IPS-18a (cell line): ENCODE results near the gene CUX1.
A peak's percentile ranks its signal among the peaks of the same experiment; 100 is the strongest.
"Not testable (repeated sequence)": the region's sequence is repeated elsewhere in the genome, so short reads cannot be mapped to it uniquely, and the experiment has no call there.

Experiments used
- H3K27ac ChIP-seq: one replicate; pipeline ENCODE4 v1.5.1; 2013; ENCODE audit warnings: low read length
- H3K27me3 ChIP-seq: one replicate; pipeline ENCODE4 v1.6.1; 2013; ENCODE audit warnings: mild to moderate bottlenecking, low read length; ENCODE audit not compliant: control insufficient read depth, insufficient read depth
- H3K36me3 ChIP-seq: one replicate; pipeline ENCODE4 v1.6.1; 2013; ENCODE audit warnings: low read depth, low read length; ENCODE audit not compliant: control insufficient read depth
- H3K4me1 ChIP-seq: one replicate; pipeline ENCODE4 v1.6.1; 2013; ENCODE audit warnings: low read depth, low read length; ENCODE audit not compliant: control insufficient read depth
- H3K4me3 ChIP-seq: one replicate; pipeline ENCODE4 v1.5.1; 2013; ENCODE audit warnings: low read length
- H3K9ac ChIP-seq: one replicate; pipeline ENCODE4 v1.6.1; 2013; ENCODE audit warnings: mild to moderate bottlenecking, low read length, moderate library complexity
- H3K9me3 ChIP-seq: one replicate; pipeline ENCODE4 v1.6.1; 2013; ENCODE audit warnings: low read depth, low read length; ENCODE audit not compliant: control insufficient read depth

Gene CUX1

GRCh38 chr7:102182016-102182415, 364.6 kb downstream of the CUX1 start:
- peaks cover 17% of the 10 kb centered on the region for H3K36me3 ChIP-seq
- H3K4me1 ChIP-seq, result no peaks in the 10 kb centered on the region
- no peaks in the 10 kb centered on the region for H3K27me3 ChIP-seq
- H3K9ac ChIP-seq, result no peak overlapping the region
- H3K4me3 ChIP-seq, result no peak overlapping the region
- H3K9me3 ChIP-seq, result no peaks in the 10 kb centered on the region
- no peak overlapping the region for H3K27ac ChIP-seq

DNA sequence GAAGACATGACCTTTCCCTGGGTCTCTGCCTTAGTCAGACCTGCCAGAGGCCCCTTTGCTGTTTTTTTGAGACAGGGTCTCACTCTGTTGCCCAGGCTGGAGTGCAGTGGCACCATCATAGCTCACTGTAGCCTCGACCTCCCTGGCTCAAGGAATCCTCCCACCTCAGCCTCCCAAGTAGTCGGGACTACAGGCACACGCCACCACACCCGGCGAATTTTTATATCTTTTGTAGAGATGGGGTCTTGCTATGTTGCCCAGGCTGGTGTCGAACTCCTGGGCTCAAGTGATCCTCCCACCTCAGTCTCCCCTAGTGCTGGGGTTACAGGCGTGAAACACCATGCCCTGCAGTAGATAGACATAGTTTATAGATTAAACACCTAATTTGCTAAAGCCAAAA, 366.4 kb downstream of the CUX1 start:
- not testable (repeated sequence) for H3K27ac ChIP-seq, H3K4me1 ChIP-seq, H3K27me3 ChIP-seq, H3K9me3 ChIP-seq, H3K9ac ChIP-seq, H3K4me3 ChIP-seq
- H3K36me3 ChIP-seq, result peaks cover 17% of the 10 kb centered on the region

- Histone ChIP-seq H3K9ac (no peak overlapping the region), H3K4me1 (no peaks in the 10 kb centered on the region), H3K27ac (no peak overlapping the region), H3K36me3 (peaks cover 16% of the 10 kb centered on the region), H3K4me3 (no peak overlapping the region), H3K27me3 (no peaks in the 10 kb centered on the region), H3K9me3 (no peaks in the 10 kb centered on the region)
Measured at GRCh38 chr7:102184303-102184702, 366.9 kb downstream of the CUX1 start.

- H3K4me3 ChIP-seq, result no peak overlapping the region
- H3K9me3 ChIP-seq, result no peaks in the 10 kb centered on the region
- H3K36me3 ChIP-seq, result peaks cover 18% of the 10 kb centered on the region
- H3K27me3 ChIP-seq, result no peaks in the 10 kb centered on the region
- no peak overlapping the region for H3K9ac ChIP-seq
- H3K27ac ChIP-seq, result no peak overlapping the region
- H3K4me1 ChIP-seq, result peaks cover 7% of the 10 kb centered on the region
Measured at GRCh38 chr7:102185796-102186195, 368.4 kb downstream of the CUX1 start.

- H3K36me3 ChIP-seq, result peaks cover 14% of the 10 kb centered on the region
- H3K27ac ChIP-seq, result no peak overlapping the region
- no peak overlapping the region for H3K4me3 ChIP-seq
- H3K9me3 ChIP-seq, result no peaks in the 10 kb centered on the region
- no peaks in the 10 kb centered on the region for H3K27me3 ChIP-seq
- H3K9ac ChIP-seq, result no peak overlapping the region
- peaks cover 11% of the 10 kb centered on the region for H3K4me1 ChIP-seq
Measured at GRCh38 chr7:102186306-102186705, 368.9 kb downstream of the CUX1 start.

DNA sequence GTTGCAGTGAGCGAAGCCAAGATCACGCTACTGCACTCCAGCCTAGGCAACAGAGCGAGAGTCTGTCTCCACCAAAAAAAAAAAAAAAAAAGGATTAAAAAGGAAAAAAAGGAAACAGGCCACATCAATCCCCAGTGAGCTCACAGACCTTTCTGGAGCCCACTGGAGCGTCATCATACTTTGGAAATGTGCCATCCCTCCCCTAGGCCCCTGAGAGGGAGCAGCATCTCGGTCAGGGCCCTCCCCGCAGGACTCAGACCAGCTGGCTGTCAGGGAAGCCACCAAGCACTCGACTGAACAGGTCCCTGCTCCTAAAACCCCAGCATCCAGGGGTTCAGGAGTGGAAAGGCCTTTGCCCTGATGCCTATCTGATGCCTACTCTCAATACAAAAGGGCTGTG, 371.3 kb downstream of the CUX1 start:
- Histone ChIP-seq H3K4me1 (peaks cover 11% of the 10 kb centered on the region), H3K27me3 (no peaks in the 10 kb centered on the region), H3K9me3 (no peaks in the 10 kb centered on the region), H3K36me3 (peaks cover 14% of the 10 kb centered on the region), H3K27ac (no peak overlapping the region), H3K9ac (no peak overlapping the region), H3K4me3 (no peak overlapping the region)

- H3K9ac ChIP-seq, result no peak overlapping the region
- H3K36me3 ChIP-seq, result peaks cover 21% of the 10 kb centered on the region
- H3K27ac ChIP-seq, result no peak overlapping the region
- no peak overlapping the region for H3K4me3 ChIP-seq
- H3K9me3 ChIP-seq, result no peaks in the 10 kb centered on the region
- peaks cover 11% of the 10 kb centered on the region for H3K4me1 ChIP-seq
- no peaks in the 10 kb centered on the region for H3K27me3 ChIP-seq
Measured at GRCh38 chr7:102189756-102190155, 372.3 kb downstream of the CUX1 start.

- peak overlapping the region; percentile 6 for H3K27ac ChIP-seq
- no peak overlapping the region for H3K4me3 ChIP-seq
- H3K36me3 ChIP-seq, result peaks cover 19% of the 10 kb centered on the region
- H3K4me1 ChIP-seq, result peaks cover 11% of the 10 kb centered on the region
- H3K9me3 ChIP-seq, result no peaks in the 10 kb centered on the region
- H3K9ac ChIP-seq, result no peak overlapping the region
- H3K27me3 ChIP-seq, result no peaks in the 10 kb centered on the region
Measured at GRCh38 chr7:102190776-102191350, 373.4 kb downstream of the CUX1 start.

- H3K4me1 ChIP-seq, result peaks cover 11% of the 10 kb centered on the region
- H3K36me3 ChIP-seq, result peaks cover 21% of the 10 kb centered on the region
- H3K27me3 ChIP-seq, result no peaks in the 10 kb centered on the region
- H3K9ac ChIP-seq, result no peak overlapping the region
- no peaks in the 10 kb centered on the region for H3K9me3 ChIP-seq
- H3K27ac ChIP-seq, result no peak overlapping the region
- H3K4me3 ChIP-seq, result no peak overlapping the region
Measured at GRCh38 chr7:102191556-102192379, 374.3 kb downstream of the CUX1 start.

DNA sequence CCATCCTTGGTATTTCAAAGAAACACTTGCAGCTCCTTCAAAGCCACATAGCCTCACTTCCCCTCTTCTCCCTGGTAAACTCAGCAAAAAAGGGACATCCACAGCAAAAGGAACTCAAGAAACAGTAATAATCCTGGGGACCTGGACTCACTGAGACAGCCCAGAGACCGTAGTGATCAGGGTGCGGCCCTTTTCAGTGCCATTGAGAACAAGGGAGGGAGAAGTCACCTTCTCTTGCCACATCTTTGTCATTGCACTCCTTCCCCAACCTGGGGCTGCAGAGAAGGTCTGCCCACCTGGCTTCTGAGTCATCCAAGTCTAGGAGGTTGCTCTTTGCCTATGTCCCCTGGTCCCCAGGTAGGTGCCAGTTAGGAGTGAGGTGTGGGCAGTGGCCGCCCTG, 375.4 kb downstream of the CUX1 start:
- Histone ChIP-seq H3K4me1 (peaks cover 11% of the 10 kb centered on the region), H3K9ac (no peak overlapping the region), H3K27me3 (no peaks in the 10 kb centered on the region), H3K9me3 (no peaks in the 10 kb centered on the region), H3K27ac (no peak overlapping the region), H3K4me3 (no peak overlapping the region), H3K36me3 (peaks cover 31% of the 10 kb centered on the region)

- Histone ChIP-seq H3K4me1 (peaks cover 11% of the 10 kb centered on the region), H3K4me3 (no peak overlapping the region), H3K9me3 (no peaks in the 10 kb centered on the region), H3K27ac (no peak overlapping the region), H3K9ac (no peak overlapping the region), H3K27me3 (no peaks in the 10 kb centered on the region), H3K36me3 (peaks cover 41% of the 10 kb centered on the region)
Measured at GRCh38 chr7:102193806-102194205, 376.4 kb downstream of the CUX1 start.

GRCh38 chr7:102195361-102195760, 377.9 kb downstream of the CUX1 start:
- Histone ChIP-seq H3K9me3 (no peaks in the 10 kb centered on the region), H3K27ac (no peak overlapping the region), H3K9ac (no peak overlapping the region), H3K36me3 (peaks cover 40% of the 10 kb centered on the region), H3K4me1 (peaks cover 8% of the 10 kb centered on the region), H3K27me3 (no peaks in the 10 kb centered on the region), H3K4me3 (no peak overlapping the region)
